ENCODE measurements around the gene FAU. TPM values are rescaled to one million over a fixed set of nuclear protein-coding genes. Genes with fewer than 3 reads are reported as not detected.

The FAU gene
- total and polyA plus RNA-seq, 4 donors: 334 to 1,580 (median 978) TPM

- ATAC-seq (ENCODE audit: insufficient read depth, low FRiP score) (no peak), DNase-seq (no peak)
- H3K36me3 ChIP-seq (ENCODE audit: control insufficient read depth in 4 of 4, insufficient read depth in 4 of 4, low read length in 4 of 4): no peaks in the 10 kb centered on the region
- 69 to 70% methylated on average over 4 of the region's 4 CpGs for WGBS, 2 donors
- no peaks in the 10 kb centered on the region for H3K9me3 ChIP-seq (ENCODE audit: control insufficient read depth in 4 of 4, insufficient read depth in 3 of 4, low read length in 3 of 4)
- no peak for TF ChIP-seq CTCF (IDR thresholded peaks at IDR 0.05; ENCODE audit: control extremely low read depth, extremely low read depth)
- no peaks in the 10 kb centered on the region for H3K4me1 ChIP-seq (ENCODE audit: control insufficient read depth in 5 of 5, insufficient read depth in 5 of 5, low read length in 5 of 5)
- no peaks in the 10 kb centered on the region for H3K27me3 ChIP-seq (ENCODE audit: control insufficient read depth in 3 of 3, insufficient read depth in 3 of 3, low read length in 2 of 3)
- H3K4me3 ChIP-seq: no peak overlapping the region
- no peak overlapping the region for H3K9ac ChIP-seq (ENCODE audit: insufficient read depth in 1 of 2, low read length in 2 of 2)
- no peak overlapping the region for H3K27ac ChIP-seq (ENCODE audit: low read depth in 1 of 2, low read length in 1 of 2)
Observed at GRCh38 chr11:65071907-65072630, 49.9 kb downstream of the FAU start.

Small RNA genes within 50 kb of the gene (small RNA-seq; reads per million reads assigned to genes)
- gene HIGD1AP10 (ENCODE audit: low replicate concordance) (not detected), gene PDCL2P2 (ENCODE audit: low replicate concordance) (not detected), gene RNU2-23P (ENCODE audit: low replicate concordance) (1.0 reads per million, percentile 81 among the genes with 10 or more reads in this experiment)

Other genes with a start within 250 kb of the FAU start
- gene EHD1, start 243.5 kb downstream of the FAU start, total RNA-seq: 100 to 1,000 TPM in 1 of 2 donors, 10 to 100 TPM in 1; 71.2 to 139 TPM
- 100 to 1,000 TPM in 1 of 2 donors, 10 to 100 TPM in 1; 42.1 to 144 TPM for gene EHD1, start 243.5 kb downstream of the FAU start, polyA plus RNA-seq
- 10 to 100 TPM; 17.4 to 32.5 TPM for gene ATG2A, start 204.9 kb downstream of the FAU start, total RNA-seq
- 10 to 100 TPM; 19.1 to 22.9 TPM for gene ATG2A, start 204.9 kb downstream of the FAU start, polyA plus RNA-seq
- 10 to 100 TPM in 1 of 2 donors, 1 to 10 TPM in 1; 9.8 to 27.8 TPM for gene PPP2R5B, start 197.4 kb downstream of the FAU start, total RNA-seq
- 10 to 100 TPM; 14.4 to 20.2 TPM for gene PPP2R5B, start 197.4 kb downstream of the FAU start, polyA plus RNA-seq
- gene GPHA2, start 186.2 kb downstream of the FAU start, total RNA-seq: not detected
- under 1 TPM in 1 of 2 donors, not detected in 1; 0.19 TPM for gene GPHA2, start 186.2 kb downstream of the FAU start, polyA plus RNA-seq
- gene MAJIN, start 150.0 kb downstream of the FAU start, total RNA-seq: under 1 TPM in 1 of 2 donors, not detected in 1; 0.55 TPM
- under 1 TPM; 0.24 to 0.39 TPM for gene MAJIN, start 150.0 kb downstream of the FAU start, polyA plus RNA-seq
- 1 to 10 TPM; 2.9 to 6.3 TPM for gene BATF2, start 125.2 kb downstream of the FAU start, total RNA-seq
- gene BATF2, start 125.2 kb downstream of the FAU start, polyA plus RNA-seq: 1 to 10 TPM; 3.7 to 7.4 TPM
- 10 to 100 TPM; 37.4 to 95.4 TPM for gene ARL2, start 108.0 kb downstream of the FAU start, total RNA-seq
- 100 to 1,000 TPM in 1 of 2 donors, 10 to 100 TPM in 1; 92.5 to 127 TPM for gene ARL2, start 108.0 kb downstream of the FAU start, polyA plus RNA-seq
- gene SNX15, start 94.7 kb downstream of the FAU start, total RNA-seq: 10 to 100 TPM; 16.2 to 28.4 TPM
- gene SNX15, start 94.7 kb downstream of the FAU start, polyA plus RNA-seq: 10 to 100 TPM; 18.4 to 19.4 TPM
- 10 to 100 TPM in 1 of 2 donors, 1 to 10 TPM in 1; 5.1 to 17.6 TPM for gene SAC3D1, start 80.9 kb downstream of the FAU start, total RNA-seq
- gene SAC3D1, start 80.9 kb downstream of the FAU start, polyA plus RNA-seq: 10 to 100 TPM; 12.7 to 15.9 TPM
- 10 to 100 TPM; 12.4 to 22.0 TPM for gene NAALADL1, start 63.6 kb downstream of the FAU start, total RNA-seq
- 10 to 100 TPM in 1 of 2 donors, 1 to 10 TPM in 1; 7.4 to 14.0 TPM for gene NAALADL1, start 63.6 kb downstream of the FAU start, polyA plus RNA-seq
- 1 to 10 TPM; 2.2 to 2.7 TPM for gene CDCA5, start 38.1 kb downstream of the FAU start, total RNA-seq
- gene CDCA5, start 38.1 kb downstream of the FAU start, polyA plus RNA-seq: 1 to 10 TPM; 1.8 to 2.1 TPM
- gene ZFPL1, start 37.9 kb downstream of the FAU start, total RNA-seq: 10 to 100 TPM; 34.5 to 35.4 TPM
- gene ZFPL1, start 37.9 kb downstream of the FAU start, polyA plus RNA-seq: 10 to 100 TPM; 35.1 to 45.8 TPM
- gene VPS51, start 25.9 kb downstream of the FAU start, total RNA-seq: 100 to 1,000 TPM; 128 to 164 TPM
- gene VPS51, start 25.9 kb downstream of the FAU start, polyA plus RNA-seq: 100 to 1,000 TPM in 1 of 2 donors, 10 to 100 TPM in 1; 69.6 to 120 TPM
- gene TM7SF2, start 10.3 kb downstream of the FAU start, total RNA-seq: 10 to 100 TPM; 41.0 to 68.4 TPM
- gene TM7SF2, start 10.3 kb downstream of the FAU start, polyA plus RNA-seq: 10 to 100 TPM; 30.3 to 82.7 TPM
- 10 to 100 TPM in 1 of 2 donors, 1 to 10 TPM in 1; 6.3 to 19.6 TPM for gene ZNHIT2, start 4.4 kb downstream of the FAU start, total RNA-seq
- gene ZNHIT2, start 4.4 kb downstream of the FAU start, polyA plus RNA-seq: 10 to 100 TPM; 19.3 to 23.7 TPM
- 10 to 100 TPM; 35.6 to 44.3 TPM for gene MRPL49, start 187 bp upstream of the FAU start, total RNA-seq
- gene MRPL49, start 187 bp upstream of the FAU start, polyA plus RNA-seq: 10 to 100 TPM; 26.3 to 57.2 TPM
- gene SYVN1, start 12.4 kb upstream of the FAU start, total RNA-seq: 10 to 100 TPM; 38.8 to 80.7 TPM
- 10 to 100 TPM; 31.6 to 36.5 TPM for gene SYVN1, start 12.4 kb upstream of the FAU start, polyA plus RNA-seq
- gene SPDYC, start 48.1 kb upstream of the FAU start, total RNA-seq: not detected
- gene SPDYC, start 48.1 kb upstream of the FAU start, polyA plus RNA-seq: not detected
- gene CAPN1, start 59.8 kb upstream of the FAU start, total RNA-seq: 100 to 1,000 TPM; 106 to 265 TPM
- 100 to 1,000 TPM; 128 to 144 TPM for gene CAPN1, start 59.8 kb upstream of the FAU start, polyA plus RNA-seq
- 10 to 100 TPM in 1 of 2 donors, 1 to 10 TPM in 1; 9.7 to 14.2 TPM for gene POLA2, start 139.8 kb upstream of the FAU start, total RNA-seq
- 1 to 10 TPM; 4.5 to 9.2 TPM for gene POLA2, start 139.8 kb upstream of the FAU start, polyA plus RNA-seq
- 10 to 100 TPM in 1 of 2 donors, 1 to 10 TPM in 1; 9.2 to 28.9 TPM for gene CDC42EP2, start 192.7 kb upstream of the FAU start, total RNA-seq
- 10 to 100 TPM; 23.4 to 35.0 TPM for gene CDC42EP2, start 192.7 kb upstream of the FAU start, polyA plus RNA-seq
- 10 to 100 TPM; 44.6 to 53.2 TPM for gene DPF2, start 211.7 kb upstream of the FAU start, total RNA-seq
- 10 to 100 TPM; 21.5 to 25.0 TPM for gene DPF2, start 211.7 kb upstream of the FAU start, polyA plus RNA-seq
- under 1 TPM in 1 of 2 donors, not detected in 1; 0.21 TPM for gene TIGD3, start 232.6 kb upstream of the FAU start, total RNA-seq
- under 1 TPM; 0.24 to 0.27 TPM for gene TIGD3, start 232.6 kb upstream of the FAU start, polyA plus RNA-seq